Neuron (in vitro differentiated cells): ENCODE data around the gene TALDO1.

ENCODE experiments used
- H2AFZ ChIP-seq: one replicate; pipeline ENCODE4 v1.6.1; 2013; ENCODE audit warnings: low read depth, mild to moderate bottlenecking, inconsistent platforms, low read length, moderate library complexity
- H3K27me3 ChIP-seq: one replicate; pipeline ENCODE4 v1.6.1; 2013; ENCODE audit warnings: low read length; ENCODE audit not compliant: insufficient read depth
- H3K36me3 ChIP-seq: one replicate; pipeline ENCODE4 v1.6.1; 2013; ENCODE audit warnings: low read length; ENCODE audit not compliant: insufficient read depth
- H3K4me1 ChIP-seq: one replicate; pipeline ENCODE4 v1.6.1; 2013; ENCODE audit warnings: low read length; ENCODE audit not compliant: insufficient read depth
- H3K4me3 ChIP-seq: 2 replicates; pipeline ENCODE4 v1.5.1; 2013; ENCODE audit warnings: mild to moderate bottlenecking, low read length, moderate library complexity
- H3K9me3 ChIP-seq: one replicate; pipeline ENCODE4 v1.6.1; 2013; ENCODE audit warnings: low read length

TALDO1 gene

DNA sequence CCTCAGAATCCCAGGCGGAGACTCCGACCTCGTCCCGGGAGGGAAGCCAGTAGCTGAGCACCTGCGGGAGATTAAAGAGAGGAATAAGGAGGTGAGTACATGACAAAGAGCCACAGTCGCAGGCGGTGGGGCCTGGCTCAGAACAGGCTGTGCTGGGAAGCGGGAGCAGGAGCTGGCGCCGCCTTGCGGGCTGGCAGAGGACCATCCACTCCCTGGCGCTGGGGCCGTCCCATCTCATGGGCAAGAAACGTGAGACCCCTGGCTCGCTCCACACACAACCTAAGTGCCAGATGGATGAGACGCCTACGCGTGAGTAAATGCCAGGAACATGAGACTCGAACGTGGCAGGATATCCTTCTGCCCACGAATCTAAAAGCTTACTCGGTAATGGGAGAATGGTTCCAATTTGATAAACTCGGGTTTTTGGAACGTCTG lies 36.3 kb downstream of the TALDO1 start:
- Histone ChIP-seq H3K27me3 (no peaks in the 10 kb centered on the region), H3K4me1 (peaks cover 14% of the 10 kb centered on the region), H2AFZ (no peak overlapping the region), H3K36me3 (peaks cover 2% of the 10 kb centered on the region), H3K4me3 (no peak overlapping the region), H3K9me3 (no peaks in the 10 kb centered on the region)

DNA sequence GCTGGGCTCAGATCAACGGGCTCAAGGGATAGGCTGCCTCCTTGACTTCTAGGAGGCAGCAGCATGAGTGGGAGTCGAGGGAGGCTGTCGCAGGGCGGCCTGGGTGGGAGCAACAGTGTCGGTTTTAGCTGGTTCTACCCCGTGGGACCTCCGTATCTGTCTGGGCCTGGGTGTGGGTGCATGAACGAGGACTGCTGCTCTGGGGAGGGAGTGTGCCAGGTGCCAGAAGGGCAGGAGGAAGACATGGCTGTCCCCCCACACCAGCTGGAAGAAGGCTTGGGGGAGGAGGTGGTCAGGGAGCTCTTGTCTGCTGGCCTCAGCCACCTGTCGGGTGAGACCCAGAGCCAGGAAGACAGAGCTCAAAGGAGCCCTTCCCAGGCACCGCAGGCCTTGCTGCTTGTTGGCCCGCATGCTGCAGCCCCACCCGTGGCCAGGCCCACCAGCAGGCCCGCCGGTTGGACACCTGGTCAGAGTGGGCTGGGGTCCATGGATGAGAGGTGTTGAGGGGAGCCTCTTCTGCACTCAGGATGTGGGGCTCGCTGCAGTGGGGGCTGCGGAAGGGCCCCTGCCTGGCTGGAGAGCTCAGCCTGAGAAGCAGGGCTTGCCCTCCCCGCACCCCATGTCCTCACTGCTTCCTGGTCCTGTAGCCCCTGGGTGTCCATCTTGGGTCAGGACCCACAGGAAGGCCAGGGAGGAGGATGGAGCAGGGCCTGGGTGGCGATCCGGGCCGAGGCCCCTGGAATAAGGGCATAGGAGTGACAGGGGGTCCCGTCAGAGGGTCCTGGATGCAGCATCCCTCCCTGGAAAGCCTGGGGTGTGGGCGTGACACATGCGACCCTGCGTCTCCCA lies 39.2 kb downstream of the TALDO1 start:
- H3K27me3 ChIP-seq = no peaks in the 10 kb centered on the region
- no peaks in the 10 kb centered on the region for H3K36me3 ChIP-seq
- peaks cover 8% of the 10 kb centered on the region for H3K4me1 ChIP-seq
- no peak overlapping the region for H3K4me3 ChIP-seq
- H3K9me3 ChIP-seq = no peaks in the 10 kb centered on the region
- H2AFZ ChIP-seq = no peak overlapping the region

DNA sequence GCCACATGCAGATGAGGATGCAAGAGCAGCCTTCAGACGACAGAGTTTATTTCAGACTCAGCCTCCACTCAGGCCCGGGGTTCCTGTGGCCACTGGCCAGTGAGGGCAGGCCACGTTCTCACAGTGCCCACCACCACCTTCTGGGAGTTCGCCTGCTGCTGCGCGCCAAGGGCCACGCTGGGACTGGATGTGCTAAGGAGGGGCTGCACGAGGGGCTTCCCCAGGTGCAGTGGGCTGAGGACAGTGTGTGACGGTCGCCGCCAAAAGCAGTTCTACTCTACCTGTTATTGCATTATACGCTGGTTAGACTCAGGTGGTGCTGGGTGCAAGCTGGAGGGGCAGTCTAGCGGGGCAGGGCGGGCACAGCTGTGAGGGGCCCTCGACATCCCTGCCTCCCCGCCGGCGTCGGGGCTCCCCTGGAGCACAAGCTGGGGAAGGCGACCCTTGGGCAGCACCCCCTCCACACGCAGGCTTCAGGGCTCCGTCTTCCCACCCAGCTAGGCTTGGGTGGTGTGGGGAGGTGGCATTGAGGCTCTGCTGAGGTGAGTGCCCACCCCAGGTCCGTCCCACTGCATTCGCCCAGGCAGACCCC lies 39.9 kb downstream of the TALDO1 start:
- Histone ChIP-seq H3K4me1 (peaks cover 8% of the 10 kb centered on the region), H3K27me3 (no peaks in the 10 kb centered on the region), H3K36me3 (peaks cover 7% of the 10 kb centered on the region), H3K4me3 (no peak overlapping the region), H3K9me3 (no peaks in the 10 kb centered on the region), H2AFZ (no peak overlapping the region)

DNA sequence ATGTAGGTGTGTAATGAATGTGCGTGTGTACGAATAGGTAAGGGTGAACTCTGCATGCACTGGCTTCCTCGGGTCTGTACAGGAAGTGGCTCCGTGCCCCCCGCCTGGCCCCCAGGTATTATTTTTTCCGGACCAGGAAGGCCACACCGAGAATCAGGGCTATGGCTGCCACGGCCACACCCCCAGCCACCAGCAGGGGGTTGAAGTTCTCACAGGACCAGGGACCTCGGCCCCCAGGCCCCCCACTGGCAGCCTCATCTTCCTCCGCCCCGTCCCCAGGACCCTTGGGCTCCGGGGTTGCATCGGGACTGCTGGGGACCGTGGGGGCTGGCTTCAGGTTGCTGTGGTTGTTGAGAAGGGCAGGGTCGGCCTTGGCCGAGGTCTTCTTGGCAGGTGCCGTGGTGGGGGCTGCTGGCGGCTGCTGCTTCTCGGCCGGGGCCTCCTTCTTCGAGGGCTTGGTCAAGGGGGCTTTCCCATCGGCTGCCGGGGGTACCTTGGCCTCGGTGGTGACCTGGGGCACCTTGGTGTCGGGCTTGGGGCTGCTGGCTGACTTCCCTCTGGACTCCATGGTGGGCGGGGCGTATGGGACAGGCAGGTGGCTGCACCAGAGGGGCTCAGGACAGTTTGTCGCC lies 40.9 kb downstream of the TALDO1 start:
- Histone ChIP-seq H3K27me3 (no peaks in the 10 kb centered on the region), H3K4me3 (no peak overlapping the region), H3K36me3 (peaks cover 14% of the 10 kb centered on the region), H2AFZ (no peak overlapping the region), H3K9me3 (no peaks in the 10 kb centered on the region), H3K4me1 (peaks cover 8% of the 10 kb centered on the region)

DNA sequence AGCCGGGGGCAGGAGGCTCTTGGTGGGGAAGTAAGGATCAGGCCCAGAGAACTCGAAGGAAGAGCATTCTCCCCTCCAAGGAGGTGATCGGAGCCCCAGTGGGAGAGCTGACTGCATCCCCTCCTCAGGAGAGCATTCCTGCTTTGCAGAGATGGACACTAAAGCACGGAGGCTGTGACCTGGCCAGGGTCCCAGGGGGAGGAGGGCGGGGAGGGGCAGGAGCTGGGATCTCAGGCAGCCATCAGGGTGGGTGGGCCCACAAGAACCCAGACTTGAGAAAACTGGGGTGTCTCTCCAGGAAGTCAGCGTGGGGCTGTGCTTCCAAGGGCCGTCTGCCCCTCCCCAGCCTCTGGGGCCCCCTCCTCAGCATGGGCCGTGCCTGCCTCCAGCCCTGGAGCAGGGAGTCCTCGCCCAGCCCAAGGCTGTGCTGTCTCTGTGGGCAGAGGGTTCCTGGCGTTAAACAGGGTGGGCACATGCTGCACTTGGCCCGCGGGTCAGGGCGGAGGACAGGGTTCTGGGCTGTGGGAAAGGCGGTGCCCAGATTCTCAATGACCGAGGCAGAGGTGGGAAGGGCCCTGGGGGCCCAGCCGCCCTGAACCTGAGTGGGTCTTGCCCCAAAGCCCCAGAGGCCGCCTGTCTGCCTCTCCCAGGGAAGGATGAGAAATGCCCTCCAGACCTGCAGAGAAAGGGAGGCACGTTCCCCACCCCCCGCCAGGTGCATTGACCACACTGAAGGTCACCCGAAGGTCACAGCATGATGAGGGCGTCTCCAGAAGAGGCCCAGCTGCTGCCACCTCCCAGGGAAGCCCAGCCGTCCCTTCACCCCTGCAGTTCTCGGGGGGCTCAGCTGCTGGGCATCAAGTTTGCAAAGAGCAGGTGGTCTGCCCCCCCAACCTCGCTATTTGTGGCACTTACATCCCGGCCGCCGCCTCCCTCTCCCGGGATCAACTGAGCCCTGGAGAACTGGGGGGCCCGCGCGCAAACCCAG lies 42.0 kb downstream of the TALDO1 start:
- Histone ChIP-seq H3K9me3 (no peaks in the 10 kb centered on the region), H3K4me3 (no peak overlapping the region)

DNA sequence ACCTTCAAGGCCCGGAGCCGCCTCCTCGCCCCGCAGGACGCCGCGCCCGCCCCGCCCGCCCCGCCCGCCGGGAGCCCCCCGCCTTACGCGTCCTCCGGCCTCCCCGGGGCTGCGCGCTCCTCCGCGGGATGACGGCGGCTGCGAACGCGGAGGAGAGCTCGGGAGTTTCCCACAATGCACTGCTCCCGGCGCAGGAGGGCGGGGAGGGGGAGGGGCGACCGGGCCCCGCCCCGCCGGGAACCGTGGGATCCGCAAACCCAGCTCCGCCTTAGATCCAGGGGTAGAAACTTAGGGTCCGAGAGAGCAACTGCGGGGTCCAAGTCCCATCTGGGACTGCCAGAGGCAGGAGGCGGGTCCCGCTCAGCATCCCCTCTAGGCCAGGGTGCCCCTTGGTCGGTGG lies 42.7 kb downstream of the TALDO1 start, which contains the start of gene CEND1:
TSS of gene CEND1 (minus strand) at position 148 of the 400 bp plus-strand sequence. CDS start 1,514 bp downstream, outside the sequence.
- no peaks in the 10 kb centered on the region for H3K27me3 ChIP-seq
- peaks cover 8% of the 10 kb centered on the region for H3K4me1 ChIP-seq
- H3K9me3 ChIP-seq = no peaks in the 10 kb centered on the region
- peaks cover 29% of the 10 kb centered on the region for H3K36me3 ChIP-seq
- no peak within 1 kb of the TSS for H2AFZ ChIP-seq
- no peak within 1 kb of the TSS for H3K4me3 ChIP-seq

More for the DNA sequence above, 42.0 kb downstream of the TALDO1 start:
- Histone ChIP-seq H2AFZ (no peak overlapping the region), H3K36me3 (peaks cover 24% of the 10 kb centered on the region), H3K4me1 (peaks cover 8% of the 10 kb centered on the region), H3K27me3 (no peaks in the 10 kb centered on the region)

DNA sequence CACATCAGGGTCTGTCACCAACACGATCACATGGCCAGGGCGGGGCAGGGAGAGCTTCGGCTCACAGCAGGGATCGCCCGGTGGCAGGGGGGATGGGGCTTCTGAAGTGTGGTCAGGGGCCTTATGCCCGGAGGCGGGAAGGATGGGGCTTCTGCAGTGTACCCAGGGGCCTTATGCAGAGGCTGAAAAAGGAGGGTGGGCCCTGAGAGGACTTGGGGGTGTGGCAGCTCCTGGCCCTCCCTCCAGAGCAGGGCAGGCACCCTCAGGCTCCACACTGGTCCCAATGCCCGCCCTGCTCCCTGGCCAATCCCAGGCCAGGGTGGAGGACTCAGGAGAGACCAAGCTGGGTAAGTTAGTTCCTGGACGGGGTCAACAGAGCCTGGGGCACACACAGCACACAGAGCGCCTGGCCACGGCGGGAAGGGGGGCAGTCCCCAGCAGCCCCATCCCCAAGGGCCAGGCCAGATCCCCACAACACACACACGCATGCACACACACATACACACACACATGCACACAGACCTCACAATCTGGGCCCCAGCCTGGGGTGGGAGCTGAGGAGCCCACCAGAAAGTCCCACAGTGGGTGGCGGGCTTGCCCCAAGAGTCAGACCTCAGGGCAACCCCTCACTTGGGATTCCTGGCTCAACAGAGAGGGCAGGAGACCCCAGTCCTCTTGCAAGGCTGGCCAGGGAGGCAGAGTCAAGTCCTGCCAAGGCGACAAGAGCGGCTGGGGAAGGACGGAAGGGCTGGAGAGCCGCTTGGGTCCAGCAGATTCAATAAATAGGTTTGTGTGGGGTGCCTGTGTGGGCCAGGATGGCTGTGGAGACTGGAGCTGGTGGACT lies 43.7 kb downstream of the TALDO1 start:
- Histone ChIP-seq H2AFZ (no peak overlapping the region), H3K9me3 (no peaks in the 10 kb centered on the region), H3K4me1 (peaks cover 17% of the 10 kb centered on the region), H3K27me3 (no peaks in the 10 kb centered on the region), H3K4me3 (no peak overlapping the region), H3K36me3 (peaks cover 29% of the 10 kb centered on the region)

DNA sequence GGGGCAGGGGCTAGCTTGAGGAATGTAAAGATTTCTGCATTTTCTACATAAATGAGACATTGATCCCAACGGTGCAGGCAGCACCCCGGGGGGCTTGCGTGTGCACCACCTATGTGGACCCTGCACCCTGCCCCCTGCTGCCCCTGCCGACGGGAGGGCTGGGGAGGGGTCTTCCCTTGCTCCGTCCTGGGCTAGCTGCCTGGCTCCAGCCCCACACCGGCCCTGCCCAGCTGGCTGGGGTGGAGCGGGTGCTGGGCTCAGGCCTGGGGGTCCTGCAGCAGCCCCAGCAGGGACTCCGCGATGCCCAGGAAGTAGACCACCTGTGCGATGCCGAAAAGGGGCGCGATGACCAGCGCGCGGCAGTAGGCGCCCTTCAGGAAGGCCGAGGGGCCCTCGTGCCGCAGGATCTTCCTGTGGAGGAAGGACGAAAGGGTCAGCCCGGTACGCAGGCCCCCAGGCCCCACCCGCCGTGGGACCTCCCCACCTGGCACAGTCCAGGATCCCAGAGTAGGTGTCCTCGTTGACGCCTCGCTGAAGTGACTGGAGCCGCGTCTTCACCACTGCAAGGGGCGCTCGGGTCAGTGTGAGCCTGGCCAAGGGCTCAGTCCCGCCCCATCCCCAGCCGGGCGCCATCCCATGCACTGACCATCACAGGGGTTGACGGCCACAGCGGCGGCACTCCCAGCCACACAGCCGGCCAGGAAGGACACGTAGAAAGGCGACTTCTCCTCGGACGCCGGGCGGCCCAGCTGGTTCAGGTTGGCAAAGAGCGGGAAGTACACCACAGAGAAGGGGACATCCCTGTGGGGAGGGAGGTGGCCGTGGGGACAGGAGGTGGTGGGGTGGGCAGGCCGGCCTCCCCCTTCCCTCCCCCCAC lies 44.6 kb downstream of the TALDO1 start:
- H3K4me1 ChIP-seq = peaks cover 26% of the 10 kb centered on the region
- peaks cover 29% of the 10 kb centered on the region for H3K36me3 ChIP-seq
- H3K9me3 ChIP-seq = no peaks in the 10 kb centered on the region
- no peak overlapping the region for H2AFZ ChIP-seq
- H3K27me3 ChIP-seq = no peaks in the 10 kb centered on the region
- no peak overlapping the region for H3K4me3 ChIP-seq

DNA sequence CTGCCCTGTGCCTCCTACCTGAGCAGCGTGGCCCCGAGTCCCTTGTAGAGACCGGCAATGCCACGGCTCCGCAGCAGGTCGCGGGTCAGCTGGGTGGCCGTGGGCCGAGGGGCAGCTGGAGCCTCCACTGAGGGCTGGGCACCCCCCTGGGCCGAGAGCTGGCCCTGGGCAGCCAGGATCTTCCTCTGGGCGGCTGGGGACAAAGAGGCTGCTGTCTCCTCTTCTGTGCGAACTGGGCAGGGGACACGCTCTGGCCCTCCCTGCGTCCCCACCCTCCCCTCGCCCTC lies 45.2 kb downstream of the TALDO1 start:
- Histone ChIP-seq H3K27me3 (no peaks in the 10 kb centered on the region), H3K36me3 (peaks cover 29% of the 10 kb centered on the region), H3K4me1 (peaks cover 28% of the 10 kb centered on the region), H3K9me3 (no peaks in the 10 kb centered on the region), H2AFZ (no peak overlapping the region), H3K4me3 (no peak overlapping the region)

DNA sequence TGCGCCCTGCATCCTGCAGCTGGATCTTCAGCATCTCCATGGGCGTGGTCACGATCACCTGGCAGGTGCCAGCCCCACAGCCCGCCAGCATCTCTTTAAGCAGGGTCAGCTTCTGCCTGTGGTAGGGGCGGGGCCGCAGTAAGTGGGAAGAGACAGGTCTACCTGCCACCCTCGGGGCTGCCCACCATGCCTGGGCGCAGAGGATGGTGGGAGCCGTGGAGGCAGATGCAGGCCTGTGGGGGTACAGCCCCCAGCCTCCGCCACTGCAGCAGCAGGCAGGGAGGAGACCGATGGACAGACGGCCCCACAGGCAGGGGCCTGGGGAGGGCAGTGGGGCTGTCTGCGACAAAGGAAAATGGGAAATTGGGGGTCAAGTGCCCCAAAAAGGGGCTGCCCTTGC lies 45.6 kb downstream of the TALDO1 start:
- Histone ChIP-seq H3K27me3 (no peaks in the 10 kb centered on the region), H3K4me1 (peaks cover 28% of the 10 kb centered on the region), H3K4me3 (no peak overlapping the region), H3K9me3 (no peaks in the 10 kb centered on the region), H2AFZ (no peak overlapping the region), H3K36me3 (peaks cover 29% of the 10 kb centered on the region)

DNA sequence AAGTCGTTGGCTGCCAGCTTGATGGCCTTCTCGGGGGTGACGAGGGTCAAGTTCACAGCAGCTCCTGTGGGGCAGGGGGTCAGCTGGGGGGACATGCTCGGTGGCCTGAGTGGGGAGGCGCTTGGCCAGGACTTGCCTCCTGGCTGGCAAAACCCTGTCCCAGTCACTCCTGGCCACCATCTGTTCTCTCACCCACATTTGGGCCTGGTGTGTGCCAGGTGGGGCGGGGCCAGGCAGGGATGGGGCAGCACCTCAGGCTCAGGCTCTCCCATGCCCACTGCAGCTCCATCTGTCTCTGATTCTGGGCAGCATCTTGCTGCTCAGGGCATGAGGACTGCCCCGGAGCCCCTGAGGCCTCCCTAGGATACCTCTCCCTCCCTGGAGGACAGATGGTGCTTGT lies 46.3 kb downstream of the TALDO1 start:
- peaks cover 28% of the 10 kb centered on the region for H3K4me1 ChIP-seq

More for the DNA sequence above, 46.3 kb downstream of the TALDO1 start:
- Histone ChIP-seq H3K9me3 (no peaks in the 10 kb centered on the region), H3K4me3 (no peak overlapping the region), H3K27me3 (no peaks in the 10 kb centered on the region), H2AFZ (no peak overlapping the region), H3K36me3 (peaks cover 29% of the 10 kb centered on the region)
